GM08714 (cell line): ENCODE data around the gene GALNT1.

Source experiments
- H3K4me3 ChIP-seq: fragments of 200-500 bp; sonication (Bioruptor generic); 2 replicates; pipeline ENCODE4 v1.5.1; 2014; ENCODE audit warnings: mild to moderate bottlenecking, low read length, inconsistent platforms
- ZNF274 ChIP-seq: IDR thresholded peaks from 2 replicates; pipeline ENCODE4 v1.6.1; 2012; ENCODE audit warnings: mild to moderate bottlenecking, low read depth, low read length

GALNT1 gene

GRCh38 chr18:35696307-35696706, 114.8 kb downstream of the GALNT1 start:
- no peak overlapping the region for H3K4me3 ChIP-seq
- TF ChIP-seq ZNF274, result no peak

GRCh38 chr18:35697869-35698268, 116.3 kb downstream of the GALNT1 start:
- no peak overlapping the region for H3K4me3 ChIP-seq
- no peak for TF ChIP-seq ZNF274

GRCh38 chr18:35703043-35703688, 121.6 kb downstream of the GALNT1 start:
- no peak for TF ChIP-seq ZNF274
- H3K4me3 ChIP-seq, result no peak overlapping the region

DNA sequence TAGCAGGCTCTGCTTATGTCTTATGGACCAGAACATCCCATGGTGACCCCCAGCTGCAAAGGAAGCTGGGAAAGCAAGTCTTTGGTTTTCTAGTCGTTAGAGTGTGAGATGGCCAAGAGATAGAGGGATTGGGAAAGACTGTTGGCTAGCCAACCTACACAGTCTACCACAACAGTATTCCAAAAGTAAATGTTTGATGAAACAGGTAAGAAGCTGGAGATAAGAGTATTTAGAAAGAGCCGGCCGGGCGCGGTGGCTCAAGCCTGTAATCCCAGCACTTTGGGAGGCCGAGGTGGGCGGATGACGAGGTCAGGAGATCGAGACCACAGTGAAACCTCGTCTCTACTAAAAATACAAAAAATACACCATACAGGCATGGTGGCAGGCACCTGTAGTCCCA, 124.4 kb downstream of the GALNT1 start:
- no peak for TF ChIP-seq ZNF274
- no peak overlapping the region for H3K4me3 ChIP-seq

DNA sequence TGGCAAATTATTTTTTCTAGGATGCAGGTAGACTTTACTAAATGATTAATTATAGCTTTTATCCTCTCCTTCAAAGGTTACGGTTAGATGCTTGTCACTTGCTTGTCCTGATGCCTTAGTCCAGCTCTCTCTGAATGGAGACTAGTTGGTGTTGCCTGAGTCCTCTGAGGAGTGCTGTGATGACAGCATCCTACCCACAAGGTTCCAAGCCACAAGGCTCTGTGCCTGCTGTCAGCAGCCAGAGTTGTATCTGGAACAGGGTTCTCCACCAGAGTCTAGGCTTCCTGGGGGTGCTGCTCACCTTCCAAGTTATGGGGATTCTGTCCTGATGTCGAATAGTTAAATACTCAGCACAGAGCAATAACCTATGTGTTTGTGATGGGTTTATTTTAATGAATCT, 125.7 kb downstream of the GALNT1 start:
- no peak overlapping the region for H3K4me3 ChIP-seq
- no peak for TF ChIP-seq ZNF274

DNA sequence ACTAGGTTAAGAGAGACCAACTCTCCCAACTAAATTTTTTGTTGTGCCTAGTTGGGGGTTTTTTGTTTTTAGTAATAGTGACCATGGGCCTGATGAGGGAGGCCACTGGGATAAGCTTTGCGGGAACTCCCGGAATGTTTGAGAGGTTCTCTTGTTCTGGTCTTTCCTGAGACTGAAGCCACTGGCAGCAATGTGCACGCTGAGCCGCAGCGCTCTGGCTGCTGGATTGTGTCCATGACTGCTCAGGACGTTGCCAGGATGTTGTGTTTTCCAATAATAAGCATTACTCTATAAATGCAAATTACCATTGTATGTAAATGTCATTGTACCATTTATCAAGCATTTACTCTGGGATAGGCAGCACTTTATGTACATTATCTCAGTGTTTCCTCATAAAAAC, 126.1 kb downstream of the GALNT1 start:
- H3K4me3 ChIP-seq, result no peak overlapping the region
- TF ChIP-seq ZNF274, result no peak

DNA sequence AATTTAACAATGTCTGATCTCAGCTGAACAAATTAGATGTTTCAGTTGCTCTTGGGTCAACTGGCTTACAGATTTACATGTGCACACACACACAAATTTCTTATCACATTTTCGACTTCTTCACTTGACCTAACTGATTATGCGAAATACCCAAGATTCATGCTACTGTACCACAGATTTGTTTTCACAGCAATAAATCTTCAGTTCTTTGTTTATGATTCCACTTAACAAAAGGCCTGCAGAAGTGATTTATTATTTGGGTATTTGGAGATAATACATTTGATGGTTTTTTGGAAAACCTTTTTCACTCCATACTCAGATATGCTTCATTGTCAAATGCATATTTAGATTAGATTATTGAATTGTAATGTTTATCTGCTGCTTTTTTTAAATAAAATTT, 129.0 kb downstream of the GALNT1 start:
- H3K4me3 ChIP-seq, result no peak overlapping the region
- TF ChIP-seq ZNF274, result no peak

DNA sequence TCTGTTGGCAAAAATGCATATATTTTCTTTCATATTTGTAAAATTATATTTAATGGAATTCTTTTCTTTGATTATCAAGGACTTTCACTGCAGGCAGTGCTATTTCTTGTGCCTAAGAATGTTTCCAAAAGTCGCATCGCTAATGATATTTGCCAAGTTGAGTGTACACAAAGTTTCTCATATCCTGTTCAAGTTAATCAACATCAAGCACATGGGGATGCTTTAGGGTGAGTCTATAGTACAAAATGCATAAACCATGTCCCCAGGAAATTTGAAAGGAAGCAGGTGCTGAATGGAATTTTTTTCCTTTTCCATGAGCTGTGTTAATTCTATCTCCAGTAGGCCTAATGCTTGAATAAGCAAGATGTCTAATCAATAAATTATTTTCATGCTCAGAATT, 129.7 kb downstream of the GALNT1 start:
- H3K4me3 ChIP-seq, result no peak overlapping the region
- no peak for TF ChIP-seq ZNF274

GRCh38 chr18:35713545-35713944, 132.0 kb downstream of the GALNT1 start:
- no peak overlapping the region for H3K4me3 ChIP-seq
- TF ChIP-seq ZNF274, result no peak

- H3K4me3 ChIP-seq, result no peak overlapping the region
Measured at GRCh38 chr18:35714539-35714938, 133.0 kb downstream of the GALNT1 start.

GRCh38 chr18:35715139-35715538, 133.6 kb downstream of the GALNT1 start:
- H3K4me3 ChIP-seq, result no peak overlapping the region
- no peak for TF ChIP-seq ZNF274

More at GRCh38 chr18:35714539-35714938, 133.0 kb downstream of the GALNT1 start:
- no peak for TF ChIP-seq ZNF274

DNA sequence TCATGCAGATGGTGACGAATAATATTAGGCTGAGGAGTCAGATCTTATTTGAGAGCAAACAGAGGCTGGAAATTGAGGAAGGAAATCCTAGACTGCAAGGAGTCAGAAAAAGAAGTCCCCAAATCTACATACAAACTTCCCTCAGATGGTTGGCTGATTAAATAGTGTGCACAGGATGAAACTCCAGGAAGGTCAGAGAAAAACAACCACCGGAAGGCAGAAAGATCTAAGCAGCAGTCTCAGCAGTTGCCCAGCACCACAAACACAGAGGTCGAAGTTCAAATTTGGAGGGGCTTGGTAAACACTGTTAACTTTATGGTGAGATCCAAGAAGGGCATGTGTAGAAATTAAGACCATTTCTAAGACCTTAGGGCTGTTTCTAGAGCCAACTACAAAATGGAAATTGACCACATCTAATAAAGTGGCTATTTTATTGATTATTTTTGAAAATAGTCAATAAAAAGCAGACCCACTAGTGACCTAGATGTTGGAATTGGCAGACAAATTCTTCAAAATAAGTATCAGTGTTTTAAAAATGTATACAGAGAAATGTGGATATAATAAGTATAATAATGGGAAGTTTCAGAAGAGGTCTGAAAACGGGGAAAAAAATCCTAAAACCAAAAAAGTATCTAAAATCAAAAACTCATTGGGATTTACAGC, 134.8 kb downstream of the GALNT1 start:
- H3K4me3 ChIP-seq, result no peak overlapping the region
- no peak for TF ChIP-seq ZNF274

- H3K4me3 ChIP-seq, result no peak overlapping the region
- no peak for TF ChIP-seq ZNF274
Measured at GRCh38 chr18:35717182-35717581, 135.6 kb downstream of the GALNT1 start.

DNA sequence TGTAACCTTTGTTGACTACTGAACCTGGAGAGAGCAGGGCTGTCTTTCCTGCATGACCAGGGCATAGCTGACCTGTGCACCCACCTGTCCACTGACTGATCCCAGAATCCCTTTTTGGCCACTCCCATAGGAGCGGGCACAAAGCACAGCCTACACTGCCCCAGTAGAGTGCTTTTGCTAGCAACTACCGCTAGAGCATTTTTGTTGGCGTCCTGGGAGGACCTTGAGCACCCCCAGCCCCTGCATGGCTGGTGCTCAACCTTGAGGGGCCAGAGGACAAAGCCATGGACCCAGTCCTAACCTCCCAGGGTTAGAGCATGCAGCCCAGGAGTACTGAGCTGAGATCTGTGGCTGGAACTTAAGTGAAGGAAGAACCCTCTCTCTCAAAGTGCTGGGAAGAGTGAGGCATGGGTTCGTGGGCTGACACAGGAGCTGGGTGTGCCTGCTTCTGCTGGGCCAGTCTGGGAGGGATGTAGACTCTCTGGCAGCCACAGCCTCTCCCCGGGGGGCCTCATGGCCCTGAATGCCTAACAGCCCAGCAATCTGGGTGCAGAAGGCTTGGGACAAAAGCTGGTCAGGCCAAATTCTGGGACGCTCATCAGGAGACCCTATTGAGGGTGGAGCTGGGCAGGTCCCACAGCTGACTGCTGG, 140.0 kb downstream of the GALNT1 start:
- TF ChIP-seq ZNF274, result no peak
- H3K4me3 ChIP-seq, result no peak overlapping the region

GRCh38 chr18:35728676-35729075, 147.1 kb downstream of the GALNT1 start:
- TF ChIP-seq ZNF274, result no peak

DNA sequence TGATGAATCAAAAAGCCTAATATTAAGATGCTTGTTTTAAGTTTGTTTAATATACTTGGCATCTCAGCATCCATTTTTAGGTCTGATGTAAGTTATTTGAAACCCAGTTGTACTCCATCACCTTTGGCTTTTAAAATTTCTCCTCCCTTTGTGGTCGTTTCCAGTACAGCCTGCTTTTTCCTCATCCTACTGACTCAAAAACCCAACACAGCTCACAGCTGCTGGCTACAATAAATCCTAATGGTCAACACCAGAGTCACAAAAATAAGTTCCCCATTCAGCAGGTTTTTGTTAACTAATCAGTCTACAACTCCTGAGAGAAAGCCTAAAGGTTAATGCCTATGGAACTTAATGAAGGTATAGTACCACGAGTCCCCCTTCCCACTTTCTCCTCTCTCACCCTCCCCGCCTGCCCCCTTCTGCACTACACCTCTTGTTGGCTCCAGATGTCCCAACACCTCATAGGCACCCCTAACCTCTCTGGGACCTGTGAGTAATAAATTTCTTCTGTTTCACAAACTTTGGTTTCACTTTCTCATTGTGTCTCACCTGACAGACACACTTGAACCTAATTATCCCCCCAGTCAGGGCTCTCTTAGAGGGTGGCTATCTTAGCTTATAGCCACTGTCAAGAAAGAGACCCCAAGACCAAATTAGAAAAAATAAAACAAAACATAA, 148.6 kb downstream of the GALNT1 start:
- H3K4me3 ChIP-seq, result no peak overlapping the region
- no peak for TF ChIP-seq ZNF274

More at GRCh38 chr18:35728676-35729075, 147.1 kb downstream of the GALNT1 start:
- no peak overlapping the region for H3K4me3 ChIP-seq
